HepG2 (cell line): Measurements from ENCODE around the gene YLPM1. TPM values are rescaled to one million over a fixed set of nuclear protein-coding genes. Genes with fewer than 3 reads are reported as not detected.

Experiments
- HNF4G ChIP-seq, 2 experiments: sonication (generic) in 1 of 2; formaldehyde crosslinking in 1 of 2; IDR thresholded peaks; 2 replicates each; pipeline versions ENCODE4 v1.4.0 to v1.6.1; 2011 to 2020; ENCODE audit warnings: borderline replicate concordance in 2 of 2, low read depth in 2 of 2, mild to moderate bottlenecking in 2 of 2, low read length in 1 of 2, missing genetic modification reagents in 1 of 2, moderate library complexity in 1 of 2
- KLF12 ChIP-seq: sonication (generic); formaldehyde crosslinking; IDR thresholded peaks from 2 replicates; pipeline ENCODE4 v1.4.0; 2020; ENCODE audit warnings: missing genetic modification reagents, borderline replicate concordance
- MATR3 ChIP-seq: sonication (generic); formaldehyde crosslinking; IDR thresholded peaks from 2 replicates; pipeline ENCODE4 v1.4.0; 2020; ENCODE audit warnings: missing genetic modification reagents
- MXD3 ChIP-seq: IDR thresholded peaks from 2 replicates; pipeline ENCODE4 v1.6.1; 2016; ENCODE audit warnings: mild to moderate bottlenecking, missing biosample characterization, missing genetic modification reagents
- MYPOP ChIP-seq: sonication (generic); formaldehyde crosslinking; IDR thresholded peaks from 2 replicates; pipeline ENCODE4 v1.8.1; 2023; ENCODE audit warnings: mild to moderate bottlenecking, moderate library complexity, missing genetic modification reagents
- NFKB2 ChIP-seq: sonication (generic); formaldehyde crosslinking; IDR thresholded peaks from 2 replicates; pipeline ENCODE4 v1.4.0; 2020; ENCODE audit warnings: missing genetic modification reagents, borderline replicate concordance
- SP2 ChIP-seq: sonication (generic); formaldehyde crosslinking; IDR thresholded peaks from 2 replicates; pipeline ENCODE4 v1.5.1; 2020; ENCODE audit warnings: mild to moderate bottlenecking, missing genetic modification reagents
- SRY ChIP-seq: sonication (generic); formaldehyde crosslinking; IDR thresholded peaks from 2 replicates; pipeline ENCODE4 v1.8.0; 2022; ENCODE audit warnings: mild to moderate bottlenecking, missing genetic modification reagents
- ZNF292 ChIP-seq: sonication (generic); formaldehyde crosslinking; IDR thresholded peaks from 2 replicates; pipeline ENCODE4 v1.8.1; 2022; ENCODE audit warnings: mild to moderate bottlenecking, low read depth, missing genetic modification reagents, borderline replicate concordance
- ZNF430 ChIP-seq: sonication (generic); formaldehyde crosslinking; IDR thresholded peaks from 2 replicates; pipeline ENCODE4 v1.9.0; 2021; ENCODE audit warnings: mild to moderate bottlenecking, missing genetic modification reagents
- ZNF580 ChIP-seq: IDR thresholded peaks from 2 replicates; pipeline ENCODE4 v1.6.1; 2016; ENCODE audit warnings: low read depth, borderline replicate concordance
- ZNF672 ChIP-seq: sonication (generic); formaldehyde crosslinking; IDR thresholded peaks from 2 replicates; pipeline ENCODE4 v1.8.1; 2022; ENCODE audit warnings: missing genetic modification reagents
- ZNF703 ChIP-seq: sonication (generic); formaldehyde crosslinking; IDR thresholded peaks from 2 replicates; pipeline ENCODE4 v1.5.1; 2020; ENCODE audit warnings: missing genetic modification reagents, mild to moderate bottlenecking, moderate library complexity, borderline replicate concordance
- ZNF761 ChIP-seq: sonication (generic); formaldehyde crosslinking; conservative IDR thresholded peaks from 2 replicates; pipeline ENCODE4 v1.4.0; 2020; ENCODE audit warnings: mild to moderate bottlenecking, missing genetic modification reagents
- polyA plus RNA-seq, 8 experiments: library from polyadenylated mRNA; depleted of rRNA in 3 of 8; stranded (reverse) in 7 of 8; unstranded in 1 of 8; fragments of >200 nt; fragmentation: Illumina TruSeq in 4 of 8; extraction: Trizol in 4 of 8; gene quantifications; 2 replicates each; pipeline versions ENCODE4 v1.2.1 to v1.2.3, GENCODE V29; 2011 to 2016; ENCODE audit warnings: low read depth in 4 of 8, missing spikeins in 1 of 8, mixed read lengths in 1 of 8; ENCODE audit not compliant: insufficient read depth in 1 of 8
- total RNA-seq, 5 experiments: library from RNA; depleted of rRNA; stranded (reverse); fragments of >200 nt; fragmentation: Illumina TruSeq; extraction: Trizol; gene quantifications; 2 replicates each; pipeline ENCODE4 v1.2.3, GENCODE V29; 2016; ENCODE audit warnings: low read depth in 1 of 5
- TF ChIP-seq, protein P1 (sequence below): IDR thresholded peaks from 2 replicates; pipeline ENCODE4 v1.6.1; 2016; ENCODE audit warnings: mild to moderate bottlenecking
- TF ChIP-seq, protein P2 (sequence below): sonication (generic); formaldehyde crosslinking; conservative IDR thresholded peaks from 2 replicates; pipeline ENCODE4 v1.8.0; 2022; ENCODE audit warnings: mild to moderate bottlenecking, moderate library complexity, missing genetic modification reagents
- TF ChIP-seq, protein P3 (sequence below): sonication (generic); formaldehyde crosslinking; IDR thresholded peaks from 2 replicates; pipeline ENCODE4 v1.4.0; 2020; ENCODE audit warnings: missing genetic modification reagents
- TF ChIP-seq, protein P4 (sequence below): sonication (generic); formaldehyde crosslinking; IDR thresholded peaks from 2 replicates; pipeline ENCODE4 v1.4.0; 2020; ENCODE audit warnings: missing genetic modification reagents

YLPM1 gene
- total and polyA plus RNA-seq, 2 of the 13 experiments (the other 11 are each of a cell fraction or from before 2014, with no cell fraction given) = 6.7 to 21.9 TPM

DNA sequence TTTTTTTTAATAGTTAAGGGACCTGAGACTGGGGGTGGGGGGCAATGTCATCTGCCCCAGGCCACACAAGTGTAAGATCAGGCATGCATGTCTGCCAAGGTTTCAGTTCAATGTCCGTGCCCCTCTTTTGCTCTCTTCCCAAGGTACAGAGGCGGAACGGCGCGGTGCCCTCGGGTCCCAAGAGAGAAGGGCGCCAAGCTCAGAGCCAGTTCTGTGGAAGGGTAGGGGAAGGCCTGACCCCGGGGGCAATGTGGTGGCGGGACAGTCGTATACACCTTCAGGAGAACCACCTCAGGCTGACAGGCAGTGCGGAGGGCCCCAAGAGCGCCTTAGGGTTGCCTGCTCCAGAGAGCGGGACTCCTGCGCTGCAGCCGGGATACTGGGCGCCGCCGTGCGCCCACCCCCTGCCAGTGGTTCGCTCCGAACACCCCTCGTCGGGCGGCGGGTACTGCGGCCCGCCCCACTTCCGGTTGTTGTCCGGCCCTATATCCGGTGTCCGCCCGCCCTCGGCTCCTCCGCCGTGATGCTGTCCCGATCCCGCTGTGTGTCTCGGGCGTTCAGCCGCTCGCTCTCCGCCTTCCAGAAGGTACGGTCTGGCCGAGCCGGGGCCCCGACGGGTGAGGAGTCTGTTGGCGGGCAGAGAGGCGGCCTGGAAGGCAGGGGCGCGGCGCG is 118.5 kb downstream of the YLPM1 start, which contains the start of gene DLST (continued):
- TF ChIP-seq SRY (CRISPR knock-in tag) (no peak), KLF12 (CRISPR knock-in tag) (no peak), MXD3 (CRISPR knock-in tag) (peak; percentile 65), SP2 (CRISPR knock-in tag) (peak; percentile 64), ZNF672 (CRISPR knock-in tag) (peak; percentile 84; the same call in 1 of the 2 replicates), ZNF430 (CRISPR knock-in tag) (peak; percentile 81), ZNF580 (CRISPR knock-in tag) (peak; percentile 82; the same call in 1 of the 2 replicates), NFKB2 (peak; percentile 52; the same call in 1 of the 2 replicates), ZNF761 (CRISPR knock-in tag) (0 out of 2 replicates have a peak, but pooled peaks have one; percentile 56), MYPOP (peak; percentile 65; the same call in 1 of the 2 replicates), ZNF703 (no peak), HNF4G (IDR thresholded peaks at IDR 0.05; ENCODE audit: borderline replicate concordance, low read depth, low read length) (peak; percentile 32; the same call in 1 of the 2 replicates), HNF4G (CRISPR knock-in tag; IDR thresholded peaks at IDR 0.05; ENCODE audit: borderline replicate concordance, low read depth) (no peak), ZNF292 (CRISPR knock-in tag) (peak; percentile 64; the same call in 1 of the 2 replicates), MATR3 (no peak)
- TF ChIP-seq, protein P1, sequence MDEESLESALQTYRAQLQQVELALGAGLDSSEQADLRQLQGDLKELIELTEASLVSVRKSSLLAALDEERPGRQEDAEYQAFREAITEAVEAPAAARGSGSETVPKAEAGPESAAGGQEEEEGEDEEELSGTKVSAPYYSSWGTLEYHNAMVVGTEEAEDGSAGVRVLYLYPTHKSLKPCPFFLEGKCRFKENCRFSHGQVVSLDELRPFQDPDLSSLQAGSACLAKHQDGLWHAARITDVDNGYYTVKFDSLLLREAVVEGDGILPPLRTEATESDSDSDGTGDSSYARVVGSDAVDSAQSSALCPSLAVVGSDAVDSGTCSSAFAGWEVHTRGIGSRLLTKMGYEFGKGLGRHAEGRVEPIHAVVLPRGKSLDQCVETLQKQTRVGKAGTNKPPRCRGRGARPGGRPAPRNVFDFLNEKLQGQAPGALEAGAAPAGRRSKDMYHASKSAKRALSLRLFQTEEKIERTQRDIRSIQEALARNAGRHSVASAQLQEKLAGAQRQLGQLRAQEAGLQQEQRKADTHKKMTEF (CRISPR knock-in tag) = peak; percentile 84
- TF ChIP-seq, protein P2, sequence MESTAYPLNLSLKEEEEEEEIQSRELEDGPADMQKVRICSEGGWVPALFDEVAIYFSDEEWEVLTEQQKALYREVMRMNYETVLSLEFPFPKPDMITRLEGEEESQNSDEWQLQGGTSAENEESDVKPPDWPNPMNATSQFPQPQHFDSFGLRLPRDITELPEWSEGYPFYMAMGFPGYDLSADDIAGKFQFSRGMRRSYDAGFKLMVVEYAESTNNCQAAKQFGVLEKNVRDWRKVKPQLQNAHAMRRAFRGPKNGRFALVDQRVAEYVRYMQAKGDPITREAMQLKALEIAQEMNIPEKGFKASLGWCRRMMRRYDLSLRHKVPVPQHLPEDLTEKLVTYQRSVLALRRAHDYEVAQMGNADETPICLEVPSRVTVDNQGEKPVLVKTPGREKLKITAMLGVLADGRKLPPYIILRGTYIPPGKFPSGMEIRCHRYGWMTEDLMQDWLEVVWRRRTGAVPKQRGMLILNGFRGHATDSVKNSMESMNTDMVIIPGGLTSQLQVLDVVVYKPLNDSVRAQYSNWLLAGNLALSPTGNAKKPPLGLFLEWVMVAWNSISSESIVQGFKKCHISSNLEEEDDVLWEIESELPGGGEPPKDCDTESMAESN (CRISPR knock-in tag) = 0 out of 2 replicates have a peak, but pooled peaks have one; percentile 22
- TF ChIP-seq, protein P3, sequence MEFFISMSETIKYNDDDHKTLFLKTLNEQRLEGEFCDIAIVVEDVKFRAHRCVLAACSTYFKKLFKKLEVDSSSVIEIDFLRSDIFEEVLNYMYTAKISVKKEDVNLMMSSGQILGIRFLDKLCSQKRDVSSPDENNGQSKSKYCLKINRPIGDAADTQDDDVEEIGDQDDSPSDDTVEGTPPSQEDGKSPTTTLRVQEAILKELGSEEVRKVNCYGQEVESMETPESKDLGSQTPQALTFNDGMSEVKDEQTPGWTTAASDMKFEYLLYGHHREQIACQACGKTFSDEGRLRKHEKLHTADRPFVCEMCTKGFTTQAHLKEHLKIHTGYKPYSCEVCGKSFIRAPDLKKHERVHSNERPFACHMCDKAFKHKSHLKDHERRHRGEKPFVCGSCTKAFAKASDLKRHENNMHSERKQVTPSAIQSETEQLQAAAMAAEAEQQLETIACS (CRISPR knock-in tag) = no peak
- TF ChIP-seq, protein P4, sequence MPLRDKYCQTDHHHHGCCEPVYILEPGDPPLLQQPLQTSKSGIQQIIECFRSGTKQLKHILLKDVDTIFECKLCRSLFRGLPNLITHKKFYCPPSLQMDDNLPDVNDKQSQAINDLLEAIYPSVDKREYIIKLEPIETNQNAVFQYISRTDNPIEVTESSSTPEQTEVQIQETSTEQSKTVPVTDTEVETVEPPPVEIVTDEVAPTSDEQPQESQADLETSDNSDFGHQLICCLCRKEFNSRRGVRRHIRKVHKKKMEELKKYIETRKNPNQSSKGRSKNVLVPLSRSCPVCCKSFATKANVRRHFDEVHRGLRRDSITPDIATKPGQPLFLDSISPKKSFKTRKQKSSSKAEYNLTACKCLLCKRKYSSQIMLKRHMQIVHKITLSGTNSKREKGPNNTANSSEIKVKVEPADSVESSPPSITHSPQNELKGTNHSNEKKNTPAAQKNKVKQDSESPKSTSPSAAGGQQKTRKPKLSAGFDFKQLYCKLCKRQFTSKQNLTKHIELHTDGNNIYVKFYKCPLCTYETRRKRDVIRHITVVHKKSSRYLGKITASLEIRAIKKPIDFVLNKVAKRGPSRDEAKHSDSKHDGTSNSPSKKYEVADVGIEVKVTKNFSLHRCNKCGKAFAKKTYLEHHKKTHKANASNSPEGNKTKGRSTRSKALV = peak; percentile 50; the same call in 1 of the 2 replicates
